ENCODE results near the gene CEBPG.

DNA sequence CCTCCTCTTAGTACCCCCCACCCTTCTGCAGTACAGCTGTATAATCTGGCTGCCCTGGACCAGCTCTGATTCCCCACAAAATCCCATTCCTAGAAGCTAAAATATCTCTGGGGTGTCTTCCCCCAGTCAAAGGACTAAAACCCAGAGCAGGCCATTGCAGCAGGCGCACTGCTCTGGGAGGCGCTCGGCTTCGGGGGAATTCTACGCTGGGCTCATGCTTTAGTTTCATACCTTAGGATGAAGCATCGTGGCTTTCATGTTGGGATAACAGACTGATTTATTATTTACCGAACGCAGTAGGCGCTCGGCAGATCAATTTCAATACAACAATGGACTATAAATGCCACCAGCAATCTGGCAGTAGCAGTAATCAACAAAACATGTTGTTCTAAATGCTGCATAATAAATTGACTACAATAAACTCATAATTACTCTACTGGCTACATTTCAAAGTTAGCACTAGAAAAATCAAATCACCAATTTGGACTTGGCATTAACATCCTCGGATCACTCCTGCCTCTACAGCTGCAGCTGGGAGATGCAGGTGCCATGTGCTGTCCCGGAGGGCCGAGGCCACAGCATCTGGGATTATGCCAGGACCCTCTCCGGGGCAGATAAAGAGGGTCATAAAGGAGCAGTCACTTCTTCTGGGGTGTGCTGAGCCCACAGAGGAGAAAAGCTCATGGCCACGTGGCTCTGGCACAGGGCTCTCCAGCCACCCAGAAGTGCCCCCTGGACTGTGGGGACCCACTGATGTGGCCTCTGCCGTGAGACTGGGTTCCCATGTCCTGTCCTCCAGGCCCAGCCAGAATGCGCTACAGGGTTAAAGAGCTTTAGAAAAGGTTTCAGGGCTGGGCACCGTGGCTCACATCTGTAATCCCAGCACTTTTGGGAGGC, 35.3 kb downstream of the CEBPG start:
- TF ChIP-seq, protein P1, sequence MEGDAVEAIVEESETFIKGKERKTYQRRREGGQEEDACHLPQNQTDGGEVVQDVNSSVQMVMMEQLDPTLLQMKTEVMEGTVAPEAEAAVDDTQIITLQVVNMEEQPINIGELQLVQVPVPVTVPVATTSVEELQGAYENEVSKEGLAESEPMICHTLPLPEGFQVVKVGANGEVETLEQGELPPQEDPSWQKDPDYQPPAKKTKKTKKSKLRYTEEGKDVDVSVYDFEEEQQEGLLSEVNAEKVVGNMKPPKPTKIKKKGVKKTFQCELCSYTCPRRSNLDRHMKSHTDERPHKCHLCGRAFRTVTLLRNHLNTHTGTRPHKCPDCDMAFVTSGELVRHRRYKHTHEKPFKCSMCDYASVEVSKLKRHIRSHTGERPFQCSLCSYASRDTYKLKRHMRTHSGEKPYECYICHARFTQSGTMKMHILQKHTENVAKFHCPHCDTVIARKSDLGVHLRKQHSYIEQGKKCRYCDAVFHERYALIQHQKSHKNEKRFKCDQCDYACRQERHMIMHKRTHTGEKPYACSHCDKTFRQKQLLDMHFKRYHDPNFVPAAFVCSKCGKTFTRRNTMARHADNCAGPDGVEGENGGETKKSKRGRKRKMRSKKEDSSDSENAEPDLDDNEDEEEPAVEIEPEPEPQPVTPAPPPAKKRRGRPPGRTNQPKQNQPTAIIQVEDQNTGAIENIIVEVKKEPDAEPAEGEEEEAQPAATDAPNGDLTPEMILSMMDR (IDR thresholded peaks at IDR 0.05; ENCODE audit: low read depth, low read length) = no peak
- TF ChIP-seq POLR2A (IDR thresholded peaks at IDR 0.05; ENCODE audit: extremely low read depth, insufficient read length) = no peak
- TF ChIP-seq, protein P2, sequence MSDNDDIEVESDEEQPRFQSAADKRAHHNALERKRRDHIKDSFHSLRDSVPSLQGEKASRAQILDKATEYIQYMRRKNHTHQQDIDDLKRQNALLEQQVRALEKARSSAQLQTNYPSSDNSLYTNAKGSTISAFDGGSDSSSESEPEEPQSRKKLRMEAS (IDR thresholded peaks at IDR 0.05; ENCODE audit: low read depth, low read length) = no peak
- no peak for TF ChIP-seq MYC (IDR thresholded peaks at IDR 0.05; ENCODE audit: low read depth, low read length)
